HG02981 (cell line): ENCODE measurements around the gene GGCX.

Source experiments
- ATAC-seq: cut with Tn5 transposase; IDR thresholded peaks from one replicate; pipeline ENCODE4 v1.9.1; 2021; ENCODE audit warnings: mild to moderate bottlenecking, moderate library complexity; ENCODE audit not compliant: unreplicated experiment

The GGCX gene

DNA sequence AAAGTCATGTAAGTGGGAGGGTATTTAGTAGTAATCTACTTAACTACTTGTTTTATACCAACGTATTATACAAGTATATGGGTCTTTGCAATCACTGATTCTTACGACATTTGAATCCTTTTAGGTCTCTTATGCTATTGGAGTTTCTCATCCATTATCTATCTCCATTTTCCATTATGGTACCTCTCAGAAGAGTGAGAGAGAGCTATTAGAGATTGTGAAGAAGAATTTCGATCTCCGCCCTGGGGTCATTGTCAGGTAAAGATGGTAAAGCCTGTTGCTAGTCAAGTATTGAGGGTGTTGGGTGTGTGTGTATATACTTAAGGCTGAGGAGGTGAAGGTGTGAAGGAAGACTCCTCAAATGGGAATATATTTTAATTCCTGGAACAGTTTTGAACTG is 18.5 kb downstream of the GGCX start:
- no peak for ATAC-seq

- ATAC-seq = no peak
These were observed 19.4 kb downstream of the GGCX start for GRCh38 chr2:85541753-85542457.

- no peak for ATAC-seq
These were observed 20.0 kb downstream of the GGCX start for GRCh38 chr2:85541262-85541661.

- ATAC-seq = no peak
These were observed 21.1 kb downstream of the GGCX start for GRCh38 chr2:85540133-85540648.

DNA sequence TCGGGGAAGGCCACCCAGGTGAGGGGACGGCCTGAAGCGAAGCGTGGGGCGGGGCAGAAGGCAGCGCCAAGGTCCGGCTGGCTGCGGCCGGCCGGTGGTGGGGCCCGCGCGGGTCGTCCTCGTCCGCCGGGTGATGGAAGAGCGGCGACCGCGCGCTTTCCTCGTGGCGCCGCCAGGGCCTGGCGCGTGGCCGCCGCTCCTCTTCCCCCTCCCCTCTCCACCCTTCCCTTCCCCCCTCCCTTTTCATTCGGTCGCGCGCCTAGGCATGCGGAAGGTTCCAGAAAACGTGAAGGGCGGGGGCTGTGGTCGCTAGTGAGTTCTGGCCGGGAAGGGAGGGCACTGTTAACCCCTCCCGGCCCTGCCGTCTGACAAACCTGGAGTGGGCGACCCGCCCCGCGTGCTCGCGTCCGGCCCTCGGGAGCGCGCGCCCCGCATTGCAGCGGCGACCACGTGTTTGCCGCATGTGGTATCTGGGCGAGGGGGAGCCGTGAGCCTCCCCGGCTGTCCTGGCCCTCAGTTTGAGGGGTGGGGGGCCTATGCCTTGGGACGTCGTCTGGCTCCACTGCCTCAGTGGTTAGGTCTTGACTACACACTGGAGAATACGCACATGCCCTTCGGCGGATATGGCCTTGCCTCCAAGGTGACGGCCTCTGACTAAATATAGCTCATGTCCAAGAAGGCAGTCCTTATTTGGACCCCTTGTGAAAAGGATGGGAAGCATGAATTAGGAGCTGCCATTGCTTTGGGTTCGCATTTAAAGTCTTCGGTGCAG is 21.7 kb downstream of the GGCX start:
- peak; percentile 21 for ATAC-seq

DNA sequence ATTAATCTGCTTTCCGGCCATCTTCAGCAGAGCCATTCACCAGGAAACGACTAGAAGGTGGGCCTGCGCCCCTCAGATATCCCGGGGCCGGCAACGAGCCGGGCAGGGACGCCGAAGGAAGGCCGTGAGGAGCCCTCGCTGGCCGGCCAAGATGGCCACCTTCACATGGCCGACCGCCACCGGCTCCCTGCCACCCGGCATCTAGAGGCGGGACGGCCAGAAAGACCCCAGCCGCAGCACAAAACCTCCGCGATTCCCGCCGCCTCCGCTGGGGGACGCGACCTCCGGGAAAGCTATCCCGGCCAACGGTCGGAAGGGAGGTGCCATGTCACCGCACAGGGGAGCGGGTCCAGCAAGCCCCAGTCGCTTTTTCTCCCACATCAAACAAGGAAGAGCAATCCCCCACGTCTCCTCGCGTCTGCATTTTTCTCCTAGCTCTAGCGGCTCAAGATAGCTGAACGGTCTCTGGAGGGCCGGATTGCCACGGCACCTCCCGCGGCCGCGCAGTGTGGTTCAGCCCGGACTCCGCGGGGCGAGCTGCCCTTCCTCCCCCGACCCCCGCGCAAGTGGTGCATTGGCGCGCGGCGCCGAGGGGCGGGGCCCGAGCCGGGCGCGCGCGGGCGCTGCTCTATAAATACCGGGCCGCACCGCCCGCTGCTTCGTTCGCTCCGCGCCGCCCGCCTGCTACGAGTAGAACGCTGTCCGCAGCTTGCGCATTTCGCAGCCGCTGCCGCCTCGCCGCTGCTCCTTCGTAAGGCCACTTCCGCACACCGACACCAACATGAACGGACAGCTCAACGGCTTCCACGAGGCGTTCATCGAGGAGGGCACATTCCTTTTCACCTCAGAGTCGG is 22.6 kb downstream of the GGCX start, which contains the start of gene MAT2A:
Gene MAT2A, plus strand, starts transcription at position 662 of the 854 bp plus-strand sequence. Its CDS starts 120 bp downstream, at position 782.
- ATAC-seq = peak; percentile 67

DNA sequence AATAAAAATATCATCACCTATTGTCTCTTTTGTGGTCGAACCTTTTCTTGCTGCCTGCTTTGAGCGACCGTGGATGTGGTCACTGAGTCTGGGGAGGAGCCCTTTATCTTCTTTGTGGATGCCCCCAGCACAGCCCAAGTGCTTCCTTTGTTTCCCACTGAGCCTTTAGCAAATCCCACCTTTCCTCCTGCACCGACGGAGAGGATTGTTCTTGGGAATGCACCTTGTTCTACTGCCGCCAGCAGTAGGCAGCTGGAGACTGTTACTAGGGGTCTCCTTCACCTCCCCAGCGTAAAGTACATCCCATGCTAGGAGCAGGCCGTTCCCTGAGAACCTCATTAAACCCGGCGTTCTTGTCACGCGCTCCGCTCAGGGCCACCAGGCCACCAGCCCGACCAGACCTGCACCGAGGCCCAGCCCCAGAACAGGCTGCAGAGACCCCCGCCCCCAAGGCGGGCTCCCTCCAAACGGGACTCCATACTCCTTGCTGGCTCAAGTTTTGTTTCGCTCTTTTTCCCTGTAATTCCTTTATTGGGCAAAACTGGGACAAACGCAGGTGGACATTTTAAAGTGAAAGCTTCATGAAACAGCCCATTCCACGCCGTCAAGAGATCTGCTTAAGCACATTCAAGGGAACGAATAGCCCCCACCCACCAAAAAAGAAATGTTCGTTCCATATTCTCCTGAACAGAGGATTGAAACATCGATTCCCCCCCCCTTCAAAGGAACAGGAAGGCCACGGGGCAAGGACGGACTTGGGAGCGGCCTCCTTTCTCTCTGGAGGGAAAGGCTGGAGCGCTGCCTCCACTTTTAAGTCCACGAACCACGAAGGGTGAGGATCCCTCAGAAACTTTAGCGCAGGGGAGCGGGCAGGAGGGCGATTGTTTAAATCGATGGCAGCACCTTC is 23.4 kb downstream of the GGCX start:
- ATAC-seq = no peak

- ATAC-seq = no peak
These were observed 24.8 kb downstream of the GGCX start for GRCh38 chr2:85536479-85536878.

GRCh38 chr2:85534881-85535280 is 26.4 kb downstream of the GGCX start:
- no peak for ATAC-seq

DNA sequence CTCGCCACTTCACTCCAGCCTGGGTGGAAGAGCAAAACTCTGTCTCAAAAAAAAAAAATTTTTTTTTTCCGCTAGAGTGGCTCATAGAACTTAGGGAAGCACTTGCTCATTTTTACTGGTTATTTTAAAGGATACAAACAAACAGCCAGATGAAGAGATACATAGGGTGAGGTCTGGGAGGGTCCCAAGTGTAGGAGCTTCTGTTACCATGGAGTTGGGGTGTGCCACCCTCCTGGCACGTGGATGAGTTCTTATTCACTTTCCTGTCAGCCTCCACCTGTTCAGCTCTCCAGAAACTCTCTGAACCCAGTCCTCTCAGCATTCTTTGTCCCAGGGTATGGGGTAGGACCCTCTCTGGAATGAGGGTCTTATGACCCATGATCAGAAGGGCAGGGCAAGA is 27.2 kb downstream of the GGCX start:
- no peak for ATAC-seq

GRCh38 chr2:85531589-85531988 is 29.7 kb downstream of the GGCX start:
- ATAC-seq = no peak

DNA sequence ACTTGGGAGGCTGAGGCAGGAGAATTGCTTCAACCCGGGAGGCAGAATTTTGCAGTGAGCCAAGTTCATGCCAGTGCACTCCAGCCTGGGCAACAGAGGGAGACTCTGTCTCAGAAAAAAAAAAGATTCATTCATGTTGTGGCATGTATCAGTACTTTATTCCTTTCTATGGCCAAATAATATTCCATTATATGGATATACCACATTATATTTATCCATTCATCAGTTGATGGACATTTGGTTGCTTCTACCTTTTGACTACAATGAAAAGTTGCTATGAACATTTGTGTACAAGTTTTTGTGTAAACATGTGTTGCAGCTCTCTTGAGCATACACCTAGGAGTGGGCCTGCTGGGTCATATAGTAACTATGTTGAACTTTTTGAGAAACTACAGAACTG is 31.5 kb downstream of the GGCX start:
- ATAC-seq = no peak

GRCh38 chr2:85528355-85528754 is 32.9 kb downstream of the GGCX start:
- ATAC-seq = no peak

- ATAC-seq = no peak
These were observed 33.5 kb downstream of the GGCX start for GRCh38 chr2:85527787-85528186.

GRCh38 chr2:85525567-85525966 is 35.7 kb downstream of the GGCX start:
- no peak for ATAC-seq

GRCh38 chr2:85525029-85525428 is 36.3 kb downstream of the GGCX start:
- no peak for ATAC-seq

- ATAC-seq = no peak
These were observed 36.9 kb downstream of the GGCX start for GRCh38 chr2:85524336-85524908.

DNA sequence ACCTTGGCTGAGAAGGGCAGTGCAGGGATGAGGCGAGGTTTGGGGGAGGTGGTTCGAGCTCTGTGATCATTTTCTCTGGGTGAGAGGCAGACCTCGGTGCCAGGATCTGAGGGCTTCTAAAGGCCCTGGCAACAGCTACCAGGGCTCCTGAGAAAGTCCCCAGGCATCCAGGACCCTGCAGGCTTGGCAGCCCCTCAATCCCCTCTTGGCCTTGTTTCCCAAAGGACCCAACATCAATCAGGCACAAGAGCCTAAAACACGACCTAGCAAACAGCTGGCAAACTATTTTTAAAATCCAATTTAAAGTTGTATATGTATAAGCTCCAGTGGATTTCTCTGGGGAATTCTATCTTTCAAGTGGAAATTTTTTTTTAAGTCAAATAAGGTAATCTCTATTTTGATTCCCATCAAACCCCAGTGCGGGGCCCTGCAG is 37.4 kb downstream of the GGCX start:
- ATAC-seq = no peak

GRCh38 chr2:85523062-85523902 is 38.0 kb downstream of the GGCX start:
- no peak for ATAC-seq
